Mesenchymal stem cell (in vitro differentiated cells and primary cell): ENCODE data around the gene NIP7.

Source experiments
- DNase-seq: peaks from one replicate; pipeline ENCODE4 v3.0.0-alpha.2; 2013
- H2AFZ ChIP-seq: one replicate; pipeline ENCODE4 v1.6.1; 2013; ENCODE audit warnings: low read depth, mild to moderate bottlenecking, control low read depth, inconsistent platforms, low read length, moderate library complexity
- H2AK5ac ChIP-seq: 2 replicates; pipeline ENCODE4 v1.6.1; 2013; ENCODE audit warnings: low read length, moderate library complexity, mild to moderate bottlenecking, inconsistent platforms; ENCODE audit not compliant: severe bottlenecking
- H2BK120ac ChIP-seq: one replicate; pipeline ENCODE4 v1.6.1; 2013; ENCODE audit warnings: low read depth, mild to moderate bottlenecking, inconsistent platforms, low read length, moderate library complexity
- H2BK12ac ChIP-seq, 2 experiments: one replicate each; pipeline ENCODE4 v1.6.1; 2013; ENCODE audit warnings: inconsistent platforms in 2 of 2, low read length in 2 of 2, mild to moderate bottlenecking in 2 of 2, moderate library complexity in 2 of 2, control low read depth in 1 of 2
- H2BK15ac ChIP-seq: one replicate; pipeline ENCODE4 v1.6.1; 2013; ENCODE audit warnings: mild to moderate bottlenecking, low read depth, inconsistent platforms; ENCODE audit not compliant: poor library complexity, severe bottlenecking
- H2BK5ac ChIP-seq: 2 replicates; pipeline ENCODE4 v1.6.1; 2013; ENCODE audit warnings: low read depth, mild to moderate bottlenecking, low read length, control low read depth, inconsistent platforms; ENCODE audit not compliant: poor library complexity, severe bottlenecking
- H3K14ac ChIP-seq, 2 experiments: one replicate each; pipeline ENCODE4 v1.6.1; 2013; ENCODE audit warnings: inconsistent platforms in 2 of 2, low read length in 2 of 2, control low read depth in 1 of 2, mild to moderate bottlenecking in 1 of 2, moderate library complexity in 1 of 2
- H3K18ac ChIP-seq, 2 experiments: one replicate each; pipeline ENCODE4 v1.6.1; 2013; ENCODE audit warnings: inconsistent platforms in 2 of 2, low read length in 2 of 2, control low read depth in 1 of 2, low read depth in 1 of 2, mild to moderate bottlenecking in 1 of 2
- H3K23ac ChIP-seq, 2 experiments: one replicate each; pipeline ENCODE4 v1.6.1; 2013; ENCODE audit warnings: inconsistent platforms in 2 of 2, low read length in 2 of 2, mild to moderate bottlenecking in 2 of 2, moderate library complexity in 2 of 2, control low read depth in 1 of 2
- H3K27ac ChIP-seq: 2 replicates; pipeline ENCODE4 v1.5.1; 2013; ENCODE audit warnings: mild to moderate bottlenecking, moderate library complexity, low read length, control low read depth, inconsistent platforms; ENCODE audit not compliant: poor library complexity, severe bottlenecking
- H3K27me3 ChIP-seq, 2 experiments: 2 replicates each; pipeline versions ENCODE4 v1.6.1 to v1.7.0; 2013; ENCODE audit warnings: low read length in 2 of 2, mild to moderate bottlenecking in 2 of 2, moderate library complexity in 2 of 2, control low read depth in 1 of 2, inconsistent platforms in 1 of 2; ENCODE audit not compliant: control insufficient read depth in 1 of 2, insufficient read depth in 1 of 2
- H3K36me3 ChIP-seq, 2 experiments: 2 replicates each; pipeline versions ENCODE4 v1.6.1 to v1.7.0; 2013; ENCODE audit warnings: low read length in 2 of 2, control low read depth in 1 of 2, inconsistent platforms in 1 of 2, low read depth in 1 of 2, mild to moderate bottlenecking in 1 of 2; ENCODE audit not compliant: insufficient read depth in 2 of 2, control insufficient read depth in 1 of 2
- H3K4ac ChIP-seq, 2 experiments: one replicate each; pipeline ENCODE4 v1.6.1; 2013; ENCODE audit warnings: inconsistent platforms in 2 of 2, low read length in 2 of 2, mild to moderate bottlenecking in 2 of 2, moderate library complexity in 2 of 2, control low read depth in 1 of 2, low read depth in 1 of 2
- H3K4me1 ChIP-seq: 2 replicates; pipeline ENCODE4 v1.6.1; 2013; ENCODE audit warnings: low read depth, low read length, control low read depth; ENCODE audit not compliant: control insufficient read depth, insufficient read depth
- H3K4me2 ChIP-seq: 2 replicates; pipeline ENCODE4 v1.6.1; 2013; ENCODE audit warnings: low read length, mild to moderate bottlenecking, inconsistent platforms; ENCODE audit not compliant: poor library complexity, severe bottlenecking
- H3K4me3 ChIP-seq, 2 experiments: 2 replicates each; pipeline versions ENCODE4 v1.5.1 to v1.7.0; 2013; ENCODE audit warnings: low read length in 2 of 2, mild to moderate bottlenecking in 2 of 2, control low read depth in 1 of 2, low read depth in 1 of 2; ENCODE audit not compliant: insufficient read depth in 1 of 2
- H3K79me1 ChIP-seq: replicated peaks from 2 replicates; pipeline ENCODE4 v1.6.1; 2013; ENCODE audit warnings: mild to moderate bottlenecking, control low read depth, low read length, inconsistent platforms; ENCODE audit not compliant: poor library complexity, severe bottlenecking
- H3K9ac ChIP-seq: 2 replicates; pipeline ENCODE4 v1.7.0; 2013; ENCODE audit warnings: mild to moderate bottlenecking, low read length, moderate library complexity
- H3K9me3 ChIP-seq: 2 replicates; pipeline ENCODE4 v1.7.0; 2013; ENCODE audit warnings: mild to moderate bottlenecking, low read length; ENCODE audit not compliant: control insufficient read depth
- H4K8ac ChIP-seq: one replicate; pipeline ENCODE4 v1.6.1; 2013; ENCODE audit warnings: inconsistent platforms, mild to moderate bottlenecking, low read length, moderate library complexity
- H4K91ac ChIP-seq: one replicate; pipeline ENCODE4 v1.6.1; 2013; ENCODE audit warnings: mild to moderate bottlenecking, low read length, inconsistent platforms
- WGBS: methylation state at CpG from one replicate; pipeline ENCODE4 v1.1.7; 2013; ENCODE audit warnings: mixed read lengths; 5-methylcytosine and 5-hydroxymethylcytosine counted together

The NIP7 gene

GRCh38 chr16:69320740-69321073, 18.9 kb upstream of the NIP7 start:
- H3K36me3 ChIP-seq: peaks cover 91 to 95% of the 10 kb centered on the region in 2 experiments
- H3K18ac ChIP-seq: no peak overlapping the region
- H3K14ac ChIP-seq: no peak overlapping the region
- DNase-seq: no peak
- no peak overlapping the region for H3K4ac ChIP-seq
- no peak overlapping the region for H3K27ac ChIP-seq
- no peak overlapping the region for H2BK12ac ChIP-seq
- no peak overlapping the region for H2BK15ac ChIP-seq
- no peak overlapping the region for H3K4me3 ChIP-seq
- H2AFZ ChIP-seq: no peak overlapping the region
- H3K4me2 ChIP-seq: no peak overlapping the region
- no peak overlapping the region for H2BK5ac ChIP-seq
- H3K4me1 ChIP-seq: peaks cover 10% of the 10 kb centered on the region
- no peak overlapping the region for H4K91ac ChIP-seq
- H3K27me3 ChIP-seq: no peaks in the 10 kb centered on the region
- 97% methylated on average over 13 of the region's 13 CpGs for WGBS
- no peak overlapping the region for H3K9ac ChIP-seq
- no peak overlapping the region for H2AK5ac ChIP-seq
- no peak overlapping the region for H3K23ac ChIP-seq
- no peak overlapping the region for H4K8ac ChIP-seq
- H2BK120ac ChIP-seq: no peak overlapping the region
- H3K79me1 ChIP-seq: peaks cover 52% of the 10 kb centered on the region
- no peaks in the 10 kb centered on the region for H3K9me3 ChIP-seq

DNA sequence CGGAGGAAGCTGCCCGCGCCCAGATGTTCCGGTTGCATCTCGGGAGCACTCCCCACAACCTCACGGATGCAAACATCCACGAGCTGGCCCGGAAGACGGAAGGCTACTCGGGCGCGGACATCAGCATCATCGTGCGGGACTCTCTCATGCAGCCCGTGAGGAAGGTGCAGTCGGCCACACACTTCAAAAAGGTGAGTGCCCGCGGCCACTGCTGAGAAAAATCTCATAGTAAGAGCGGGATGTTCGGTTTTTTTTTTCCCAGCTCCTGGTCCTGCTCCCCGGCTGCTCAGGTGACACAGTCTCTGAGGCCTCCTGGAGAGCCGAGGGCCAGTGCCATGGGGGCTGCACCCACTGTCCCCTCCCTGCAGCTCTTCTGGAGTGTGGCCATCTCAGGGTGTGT, 18.5 kb upstream of the NIP7 start:
- H2BK120ac ChIP-seq: no peak overlapping the region
- H3K9ac ChIP-seq: no peak overlapping the region
- no peak for DNase-seq
- H3K4me3 ChIP-seq: no peak overlapping the region
- no peak overlapping the region for H4K91ac ChIP-seq
- H3K18ac ChIP-seq: no peak overlapping the region
- H3K27me3 ChIP-seq: no peaks in the 10 kb centered on the region
- H2BK15ac ChIP-seq: no peak overlapping the region
- no peak overlapping the region for H4K8ac ChIP-seq
- H3K4me2 ChIP-seq: no peak overlapping the region
- no peak overlapping the region for H3K27ac ChIP-seq
- peaks cover 49% of the 10 kb centered on the region for H3K79me1 ChIP-seq
- no peak overlapping the region for H3K14ac ChIP-seq
- H3K4me1 ChIP-seq: peaks cover 13% of the 10 kb centered on the region
- H3K23ac ChIP-seq: no peak overlapping the region
- no peaks in the 10 kb centered on the region for H3K9me3 ChIP-seq
- H2AK5ac ChIP-seq: no peak overlapping the region
- no peak overlapping the region for H3K4ac ChIP-seq
- 94% methylated on average over 22 of the region's 22 CpGs for WGBS
- H2BK12ac ChIP-seq: no peak overlapping the region
- no peak overlapping the region for H2BK5ac ChIP-seq
- H3K36me3 ChIP-seq: peaks cover 91 to 95% of the 10 kb centered on the region in 2 experiments
- no peak overlapping the region for H2AFZ ChIP-seq

- no peak overlapping the region for H2AK5ac ChIP-seq
- no peak overlapping the region for H2AFZ ChIP-seq
- no peak overlapping the region for H3K9ac ChIP-seq
- H3K4me1 ChIP-seq: peaks cover 19% of the 10 kb centered on the region
- H3K4me3 ChIP-seq: no peak overlapping the region
- no peak overlapping the region for H3K27ac ChIP-seq
- no peak overlapping the region for H3K18ac ChIP-seq
- H4K91ac ChIP-seq: no peak overlapping the region
- peaks cover 87 to 90% of the 10 kb centered on the region in 2 experiments for H3K36me3 ChIP-seq
- H2BK15ac ChIP-seq: no peak overlapping the region
- no peak overlapping the region for H3K4me2 ChIP-seq
- no peak overlapping the region for H2BK12ac ChIP-seq
- no peak overlapping the region for H2BK5ac ChIP-seq
- H3K27me3 ChIP-seq: no peaks in the 10 kb centered on the region
- H3K4ac ChIP-seq: no peak overlapping the region
- no peak overlapping the region for H3K23ac ChIP-seq
- DNase-seq: no peak
- no peak overlapping the region for H3K14ac ChIP-seq
- H3K9me3 ChIP-seq: no peaks in the 10 kb centered on the region
- 96% methylated on average over 7 of the region's 7 CpGs for WGBS
- no peak overlapping the region for H2BK120ac ChIP-seq
- no peak overlapping the region for H4K8ac ChIP-seq
- peaks cover 38% of the 10 kb centered on the region for H3K79me1 ChIP-seq
Observed at GRCh38 chr16:69322343-69322742, 17.2 kb upstream of the NIP7 start.

DNA sequence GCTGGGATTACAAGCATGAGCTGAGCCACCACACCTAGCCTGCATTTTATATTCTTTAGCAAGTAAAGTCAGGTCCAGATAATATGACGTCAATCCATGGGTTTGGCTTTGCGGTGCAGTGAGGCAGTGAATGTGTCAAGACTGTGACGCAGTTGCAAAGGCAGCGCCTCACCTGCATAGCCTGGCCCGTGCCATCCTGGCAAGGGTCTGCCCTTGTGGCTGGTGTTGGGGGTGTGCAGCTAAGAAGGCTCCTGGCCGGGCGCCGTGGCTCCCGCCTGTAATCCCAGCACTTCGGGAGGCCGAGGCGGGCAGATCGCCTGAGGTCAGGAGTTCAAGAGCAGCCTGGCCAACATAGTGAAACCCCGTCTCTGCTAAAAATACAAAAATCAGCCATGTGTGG, 16.2 kb upstream of the NIP7 start:
- no peak overlapping the region for H3K18ac ChIP-seq
- H2BK5ac ChIP-seq: no peak overlapping the region
- H2BK15ac ChIP-seq: no peak overlapping the region
- no peak overlapping the region for H2BK12ac ChIP-seq
- DNase-seq: no peak
- WGBS: 97% methylated on average over 10 of the region's 14 CpGs
- peaks cover 37% of the 10 kb centered on the region for H3K79me1 ChIP-seq
- no peak overlapping the region for H3K9ac ChIP-seq
- no peaks in the 10 kb centered on the region for H3K27me3 ChIP-seq
- H2BK120ac ChIP-seq: no peak overlapping the region
- H4K8ac ChIP-seq: no peak overlapping the region
- H2AFZ ChIP-seq: no peak overlapping the region
- H3K36me3 ChIP-seq: peaks cover 82 to 94% of the 10 kb centered on the region in 2 experiments
- H3K4me3 ChIP-seq: no peak overlapping the region
- peaks cover 23% of the 10 kb centered on the region for H3K4me1 ChIP-seq
- H3K23ac ChIP-seq: no peak overlapping the region
- H2AK5ac ChIP-seq: no peak overlapping the region
- no peak overlapping the region for H3K14ac ChIP-seq
- H4K91ac ChIP-seq: no peak overlapping the region
- no peaks in the 10 kb centered on the region for H3K9me3 ChIP-seq
- H3K4ac ChIP-seq: no peak overlapping the region
- no peak overlapping the region for H3K4me2 ChIP-seq
- no peak overlapping the region for H3K27ac ChIP-seq
